ENCODE results near the gene GPR35. TPM values are rescaled to one million over a fixed set of nuclear protein-coding genes. Genes with fewer than 3 reads are reported as not detected.

The GPR35 gene
- total RNA-seq, 1 experiment from 2014 or later = 2.2 TPM

GRCh38 chr2:240626531-240627300 is 1.4 kb downstream of the GPR35 start:
- DNase-seq = no peak
- Histone ChIP-seq H3K4me3 (no peak overlapping the region), H3K36me3 (no peaks in the 10 kb centered on the region), H3K27me3 (no peaks in the 10 kb centered on the region), H3K9me3 (no peaks in the 10 kb centered on the region)

GRCh38 chr2:240627736-240628506 is 2.6 kb downstream of the GPR35 start:
- Histone ChIP-seq H3K27me3 (no peaks in the 10 kb centered on the region), H3K36me3 (no peaks in the 10 kb centered on the region), H3K9me3 (no peaks in the 10 kb centered on the region), H3K4me3 (no peak overlapping the region)
- DNase-seq = no peak

DNA sequence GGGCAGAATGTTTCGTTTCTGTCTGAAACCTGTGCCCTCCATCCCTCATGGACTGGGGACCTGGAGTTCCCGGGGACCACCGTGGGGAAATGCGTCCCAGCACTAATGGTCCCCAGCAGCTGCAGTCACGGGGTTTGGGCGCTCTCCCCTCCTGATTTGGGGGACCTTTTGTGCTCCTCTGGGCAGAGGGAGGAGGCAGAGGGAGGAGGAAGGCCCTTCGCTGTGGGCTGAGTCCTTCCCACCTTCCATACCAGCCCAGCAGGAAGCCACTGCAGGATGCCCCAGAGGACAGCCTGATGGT is 3.2 kb downstream of the GPR35 start:
- H3K9me3 ChIP-seq = no peaks in the 10 kb centered on the region
- H3K27me3 ChIP-seq = no peaks in the 10 kb centered on the region
- H3K4me3 ChIP-seq = no peak overlapping the region

DNA sequence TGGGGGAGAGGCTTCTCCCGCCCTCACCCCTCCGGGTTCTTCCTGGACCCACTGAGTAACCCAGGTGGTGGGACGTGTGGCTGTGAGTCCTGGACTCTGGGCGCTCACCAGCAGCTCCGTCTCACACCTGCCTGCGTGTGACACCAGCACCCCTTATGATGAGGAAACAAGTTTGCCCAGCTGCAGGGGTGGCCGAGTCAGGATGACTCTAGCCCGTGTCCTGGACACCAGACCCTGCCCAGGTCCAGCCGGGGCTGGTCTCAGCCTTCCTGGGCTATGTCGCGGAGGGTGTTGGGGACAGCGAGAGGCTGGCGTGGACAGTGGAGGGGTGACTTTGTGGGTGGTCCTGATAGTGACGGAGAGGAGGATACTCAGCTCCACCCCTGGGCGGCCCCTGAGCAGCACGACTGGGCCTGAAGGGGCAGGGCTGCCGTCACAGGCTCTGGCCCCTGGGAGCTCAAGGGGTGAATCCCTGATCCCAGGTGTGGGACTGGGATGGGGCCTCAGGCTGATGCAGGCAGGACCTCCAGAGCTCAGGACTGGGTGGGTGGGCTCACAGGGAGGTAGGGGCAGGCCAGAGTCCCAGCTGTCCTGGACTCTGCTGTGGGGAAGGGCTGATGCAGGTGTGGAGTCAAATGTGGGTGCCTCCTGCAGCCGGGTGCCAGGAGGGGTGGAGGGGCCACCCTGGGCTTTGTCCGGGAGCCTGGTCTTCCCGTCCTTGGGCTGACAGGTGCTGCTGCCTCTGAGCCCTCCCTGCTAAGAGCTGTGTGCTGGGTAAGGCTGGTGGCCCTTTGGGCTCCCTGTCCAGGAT is 3.7 kb downstream of the GPR35 start:
- Histone ChIP-seq H3K9me3 (no peaks in the 10 kb centered on the region), H3K4me3 (no peak overlapping the region), H3K36me3 (no peaks in the 10 kb centered on the region), H3K27me3 (no peaks in the 10 kb centered on the region)
- no peak for DNase-seq

More for the DNA sequence above, 3.2 kb downstream of the GPR35 start:
- H3K36me3 ChIP-seq = no peaks in the 10 kb centered on the region
- no peak for DNase-seq

- no peak overlapping the region for H3K4me3 ChIP-seq
- H3K27me3 ChIP-seq = no peaks in the 10 kb centered on the region
- no peaks in the 10 kb centered on the region for H3K9me3 ChIP-seq
- no peak for DNase-seq
- H3K36me3 ChIP-seq = no peaks in the 10 kb centered on the region
Observed at GRCh38 chr2:240629619-240629967, 4.3 kb downstream of the GPR35 start.

- DNase-seq = no peak
- Histone ChIP-seq H3K36me3 (no peaks in the 10 kb centered on the region), H3K27me3 (no peaks in the 10 kb centered on the region), H3K4me3 (no peak overlapping the region), H3K9me3 (no peaks in the 10 kb centered on the region)
Observed at GRCh38 chr2:240629968-240630770, 4.9 kb downstream of the GPR35 start.

- Histone ChIP-seq H3K9me3 (no peaks in the 10 kb centered on the region), H3K4me3 (no peak overlapping the region), H3K27me3 (no peaks in the 10 kb centered on the region), H3K36me3 (no peaks in the 10 kb centered on the region)
- DNase-seq = no peak
Observed at GRCh38 chr2:240630771-240631547, 5.7 kb downstream of the GPR35 start.

DNA sequence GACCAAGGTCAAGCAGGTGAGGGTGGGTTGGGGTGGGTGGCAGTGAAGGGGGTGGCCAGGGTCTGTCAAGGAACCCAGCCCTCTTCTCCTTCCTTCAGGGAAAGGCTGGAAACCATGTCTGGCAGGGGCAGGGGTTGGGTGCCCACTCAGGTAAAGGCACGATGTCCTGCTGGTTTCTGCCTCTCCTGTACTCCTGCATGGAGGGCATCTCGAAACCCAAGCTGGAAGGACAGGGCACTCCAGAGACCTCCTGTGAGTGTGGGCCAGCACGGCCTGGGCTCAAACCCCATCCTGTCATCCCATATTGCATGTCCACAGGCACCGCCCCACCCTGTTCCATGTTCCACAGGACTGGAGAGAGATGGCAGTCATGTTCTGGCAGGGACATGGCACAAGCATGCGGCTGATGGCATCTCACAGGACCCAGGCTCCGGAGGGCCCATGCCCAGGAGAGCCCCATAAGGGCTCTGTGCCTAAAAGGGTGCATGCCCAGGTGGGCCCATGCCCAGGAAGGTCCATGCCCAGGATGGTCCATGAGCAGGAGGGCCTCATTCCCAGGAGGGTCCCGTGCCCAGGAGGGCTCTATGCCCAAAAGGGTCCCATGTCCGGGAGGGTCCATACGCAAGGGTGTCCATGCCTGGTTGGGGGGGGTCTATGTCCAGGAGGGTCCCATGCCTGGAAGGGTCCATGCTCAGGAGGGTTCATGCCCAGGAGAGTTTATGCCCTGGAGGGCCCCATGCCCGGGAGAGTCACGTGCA is 6.4 kb downstream of the GPR35 start:
- Histone ChIP-seq H3K4me3 (no peak overlapping the region), H3K9me3 (no peaks in the 10 kb centered on the region), H3K36me3 (no peaks in the 10 kb centered on the region), H3K27me3 (no peaks in the 10 kb centered on the region)
- DNase-seq = no peak

GRCh38 chr2:240632306-240632721 is 7.0 kb downstream of the GPR35 start:
- Histone ChIP-seq H3K4me3 (no peak overlapping the region), H3K36me3 (no peaks in the 10 kb centered on the region), H3K9me3 (no peaks in the 10 kb centered on the region), H3K27me3 (no peaks in the 10 kb centered on the region)
- no peak for DNase-seq

DNA sequence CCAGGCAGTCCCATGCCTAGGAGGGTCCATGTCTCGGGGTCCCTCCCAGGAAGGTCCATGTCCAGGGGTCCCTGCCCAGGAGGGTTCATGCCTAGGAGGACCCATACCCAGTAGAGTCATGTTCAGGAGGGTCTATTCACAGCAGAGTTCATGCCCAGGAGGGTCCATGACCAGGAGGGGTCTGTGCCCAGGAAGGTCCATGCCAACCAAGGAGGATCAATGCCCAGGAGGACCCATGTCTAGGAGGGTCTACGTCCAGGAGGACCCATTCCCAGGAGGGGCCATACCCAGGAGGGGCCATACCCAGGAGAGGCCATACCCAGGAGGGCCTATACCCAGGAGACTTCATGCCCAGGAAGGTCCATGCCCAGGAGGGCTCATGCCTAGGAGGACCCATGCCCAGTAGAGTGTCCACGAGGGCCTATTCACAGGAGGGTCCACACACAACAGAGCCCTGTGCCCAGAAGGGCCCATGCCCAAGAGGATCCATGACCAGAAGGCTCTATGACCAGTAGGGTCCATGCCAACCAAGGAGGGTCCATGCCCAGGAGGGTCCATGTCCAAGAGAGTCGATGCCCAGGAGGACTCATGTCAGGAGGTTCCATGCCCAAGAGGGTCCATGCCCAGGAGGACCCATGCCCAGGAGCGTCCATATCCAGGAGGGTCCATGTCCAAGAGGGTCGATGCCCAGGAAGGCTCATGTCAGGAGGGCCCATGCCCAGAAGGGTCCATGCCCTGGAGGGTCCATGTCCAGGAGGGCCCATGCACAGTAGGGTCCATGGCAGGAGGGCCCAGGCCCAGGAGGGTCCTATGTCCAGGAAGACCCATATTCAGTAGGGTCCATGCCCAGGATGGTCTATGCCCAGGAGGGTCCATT is 10.1 kb downstream of the GPR35 start:
- H3K36me3 ChIP-seq = no peaks in the 10 kb centered on the region
- H3K4me3 ChIP-seq = no peak overlapping the region
- DNase-seq = no peak
- H3K9me3 ChIP-seq = no peaks in the 10 kb centered on the region
- 0 out of 2 replicates have a peak, but pooled peaks cover 3% of the 10 kb centered on the region for H3K27me3 ChIP-seq

GRCh38 chr2:240635998-240636547 is 10.8 kb downstream of the GPR35 start:
- Histone ChIP-seq H3K9me3 (no peaks in the 10 kb centered on the region), H3K36me3 (no peaks in the 10 kb centered on the region), H3K27me3 (0 out of 2 replicates have a peak, but pooled peaks cover 3% of the 10 kb centered on the region), H3K4me3 (no peak overlapping the region)
- DNase-seq = no peak

DNA sequence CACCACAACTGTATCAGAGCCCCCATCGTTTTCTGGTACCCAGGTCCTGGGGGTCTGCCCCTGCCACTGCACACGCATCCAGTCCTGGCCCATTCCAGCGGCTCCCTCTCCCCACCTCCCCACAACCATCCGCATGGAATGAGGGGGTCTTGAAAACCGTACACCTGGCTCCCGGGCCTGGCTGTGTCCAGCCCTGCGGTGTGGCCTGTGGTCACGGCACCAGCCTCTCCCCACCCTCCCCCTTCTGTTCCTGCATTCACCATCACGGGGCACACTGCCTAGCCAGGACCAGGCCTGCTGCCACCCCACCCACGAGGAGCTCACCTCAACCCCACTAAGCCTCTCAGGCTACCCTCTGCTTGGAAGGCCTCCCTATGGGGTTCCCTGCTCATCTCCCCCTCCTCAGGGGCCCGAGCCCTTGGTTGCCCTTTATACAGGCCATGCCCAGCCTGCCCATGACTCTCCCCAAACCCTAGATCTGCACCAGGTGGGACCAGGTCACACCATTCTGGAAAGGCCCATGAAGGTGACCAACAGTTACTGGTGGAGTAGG is 11.4 kb downstream of the GPR35 start:
- Histone ChIP-seq H3K36me3 (no peaks in the 10 kb centered on the region), H3K9me3 (no peaks in the 10 kb centered on the region), H3K27me3 (0 out of 2 replicates have a peak, but pooled peaks cover 3% of the 10 kb centered on the region), H3K4me3 (no peak overlapping the region)
- no peak for DNase-seq

DNA sequence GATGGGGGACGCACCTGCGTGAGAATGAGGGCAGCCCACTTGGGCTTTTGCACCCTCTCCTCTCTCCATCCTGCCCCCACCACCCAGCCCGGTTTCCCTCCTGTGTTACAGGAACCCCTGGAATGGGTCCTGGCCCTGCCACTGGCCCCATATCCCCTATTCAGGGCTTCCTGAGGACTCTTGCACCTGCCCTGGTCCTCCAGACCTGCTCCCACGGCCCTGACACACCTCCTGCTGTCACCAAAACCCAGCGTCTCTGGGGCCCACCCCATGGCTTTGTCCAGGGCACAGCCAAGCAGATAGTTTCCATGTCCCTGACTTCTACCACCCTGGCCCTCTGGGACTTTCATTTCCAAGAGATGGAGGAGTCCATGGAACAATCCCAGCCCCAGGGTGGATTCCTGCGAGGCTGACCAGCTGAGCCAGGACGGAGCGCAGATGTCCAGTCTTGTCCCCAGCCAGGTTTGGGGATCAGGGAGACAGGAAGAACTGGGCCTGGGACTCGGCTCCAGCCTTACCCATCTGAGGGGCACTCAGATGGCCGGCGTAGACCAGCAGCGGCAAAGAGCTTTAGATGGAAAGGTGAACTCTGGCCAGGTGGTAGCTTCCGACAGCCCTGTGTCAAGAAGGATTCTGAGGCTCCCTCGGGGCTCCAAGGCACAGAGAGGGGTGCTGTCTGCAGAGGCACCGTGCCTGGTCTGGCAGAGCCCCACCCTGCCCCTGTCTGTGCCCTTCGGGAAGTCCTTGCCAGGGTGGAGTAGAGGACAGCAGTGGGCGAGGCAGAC is 12.0 kb downstream of the GPR35 start:
- H3K9me3 ChIP-seq = no peaks in the 10 kb centered on the region
- no peaks in the 10 kb centered on the region for H3K36me3 ChIP-seq
- H3K27me3 ChIP-seq = 0 out of 2 replicates have a peak, but pooled peaks cover 3% of the 10 kb centered on the region
- H3K4me3 ChIP-seq = no peak overlapping the region
- DNase-seq = no peak

All from MG63 (cell line).